ENCODE results near the gene DST.

Gene DST

DNA sequence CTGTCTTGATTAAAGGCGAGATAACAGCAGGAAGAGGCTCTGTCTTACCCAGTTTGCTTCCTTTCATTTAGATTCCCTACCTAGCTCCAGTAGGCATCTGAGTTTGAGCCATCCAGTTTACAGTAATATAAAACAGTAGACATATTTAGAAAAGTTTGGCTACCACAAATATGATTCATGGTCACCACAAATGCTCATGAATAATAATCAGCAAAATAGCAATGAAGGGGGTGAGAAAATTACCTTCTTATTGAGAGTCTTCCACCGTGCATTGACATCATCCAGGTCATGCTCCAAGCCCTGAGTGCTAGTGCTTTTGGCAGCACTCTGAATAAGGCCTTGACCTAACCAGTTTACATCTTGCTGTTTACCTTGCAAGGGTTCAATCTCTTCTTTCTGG lies 106.2 kb downstream of the DST start:
- no peak for DNase-seq (ENCODE audit: low spot score)

DNA sequence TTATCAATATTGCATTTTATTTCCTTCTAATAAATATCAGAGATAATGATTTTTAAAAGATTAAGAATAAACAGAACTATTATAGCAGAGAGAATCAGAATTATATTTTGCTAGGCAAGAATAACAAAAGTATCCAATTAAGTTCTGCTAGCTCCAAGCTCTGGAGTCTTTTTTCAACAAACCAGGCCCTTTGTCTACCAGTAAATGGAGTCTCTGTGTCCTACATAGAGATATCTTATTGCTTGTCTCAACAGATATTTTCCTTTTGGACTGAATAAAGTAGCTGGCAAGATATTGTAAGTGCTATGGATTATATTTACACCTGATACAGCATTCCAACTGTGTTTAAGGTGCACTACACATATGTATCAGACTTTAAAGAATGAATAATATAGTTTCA lies 107.1 kb downstream of the DST start:
- no peak for DNase-seq (ENCODE audit: low spot score)

DNA sequence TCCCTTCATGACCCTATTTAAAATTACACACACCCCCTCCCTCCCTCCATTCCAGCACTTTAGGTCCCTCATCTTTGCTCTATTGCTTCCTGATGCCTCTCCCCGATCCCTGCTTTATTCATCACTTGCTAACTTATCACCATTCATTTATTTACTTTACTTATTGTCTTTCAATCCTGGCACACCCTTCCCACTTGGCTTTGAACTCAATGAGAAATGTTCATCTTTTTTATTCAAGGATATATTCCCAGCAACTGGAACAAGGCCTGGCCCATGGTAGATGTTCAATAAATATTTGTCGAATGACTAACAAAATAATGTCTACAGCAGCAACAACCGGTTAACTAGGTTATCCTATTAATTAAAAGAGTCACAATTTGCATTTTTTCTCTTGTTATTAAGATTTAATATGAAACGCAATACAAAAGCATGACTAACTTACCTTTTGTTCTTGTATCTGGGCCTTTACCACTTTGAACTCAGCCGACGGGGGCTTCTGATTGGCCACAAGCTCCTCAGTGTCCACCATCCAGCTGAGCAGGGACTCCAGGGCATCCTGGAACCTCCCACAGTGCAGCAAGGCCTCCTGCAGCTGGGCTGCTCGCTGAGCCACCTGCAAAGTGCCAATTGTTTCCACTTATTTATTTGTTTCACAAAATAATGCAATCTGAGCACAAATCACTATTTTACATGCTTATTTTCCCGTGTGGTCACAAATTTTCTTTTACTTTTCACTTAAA lies 107.8 kb downstream of the DST start:
- DNase-seq (ENCODE audit: low spot score) = no peak

DNA sequence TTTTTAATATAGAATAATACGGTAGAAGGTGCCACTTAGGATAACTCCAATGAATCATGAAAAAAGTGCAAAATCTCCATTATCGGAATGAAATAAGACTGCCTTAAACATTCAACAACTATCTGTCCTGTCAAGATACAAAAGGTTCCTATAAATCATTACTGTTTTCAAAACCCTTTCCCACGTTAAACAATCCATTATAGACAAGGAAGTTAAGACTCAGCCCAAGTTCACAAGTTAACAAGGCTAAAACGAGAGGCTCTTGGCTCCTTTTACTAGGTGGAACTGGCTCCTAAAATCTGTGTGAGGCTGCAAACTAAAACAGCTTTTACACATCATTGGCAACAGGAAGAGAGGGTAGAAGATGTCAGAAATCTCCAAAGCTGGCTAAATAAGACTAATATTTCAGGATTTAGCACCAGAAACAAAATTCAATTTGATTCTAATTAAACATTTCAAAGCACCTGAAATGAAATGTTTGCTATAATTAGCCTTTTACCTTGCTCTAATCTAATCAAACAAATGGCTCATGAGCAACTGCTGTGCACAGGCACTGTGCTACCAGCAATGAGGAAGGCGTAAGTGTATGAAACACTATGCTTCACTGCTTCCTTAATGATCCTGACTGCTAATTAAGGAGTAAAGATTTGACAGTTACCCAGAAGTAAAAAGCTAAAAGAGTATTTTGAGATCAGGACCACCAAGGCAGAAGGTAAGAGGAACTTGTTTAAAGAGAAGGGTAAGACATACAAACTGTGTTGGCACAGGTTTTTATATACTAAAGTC lies 109.7 kb downstream of the DST start:
- DNase-seq (ENCODE audit: low spot score) = no peak

DNA sequence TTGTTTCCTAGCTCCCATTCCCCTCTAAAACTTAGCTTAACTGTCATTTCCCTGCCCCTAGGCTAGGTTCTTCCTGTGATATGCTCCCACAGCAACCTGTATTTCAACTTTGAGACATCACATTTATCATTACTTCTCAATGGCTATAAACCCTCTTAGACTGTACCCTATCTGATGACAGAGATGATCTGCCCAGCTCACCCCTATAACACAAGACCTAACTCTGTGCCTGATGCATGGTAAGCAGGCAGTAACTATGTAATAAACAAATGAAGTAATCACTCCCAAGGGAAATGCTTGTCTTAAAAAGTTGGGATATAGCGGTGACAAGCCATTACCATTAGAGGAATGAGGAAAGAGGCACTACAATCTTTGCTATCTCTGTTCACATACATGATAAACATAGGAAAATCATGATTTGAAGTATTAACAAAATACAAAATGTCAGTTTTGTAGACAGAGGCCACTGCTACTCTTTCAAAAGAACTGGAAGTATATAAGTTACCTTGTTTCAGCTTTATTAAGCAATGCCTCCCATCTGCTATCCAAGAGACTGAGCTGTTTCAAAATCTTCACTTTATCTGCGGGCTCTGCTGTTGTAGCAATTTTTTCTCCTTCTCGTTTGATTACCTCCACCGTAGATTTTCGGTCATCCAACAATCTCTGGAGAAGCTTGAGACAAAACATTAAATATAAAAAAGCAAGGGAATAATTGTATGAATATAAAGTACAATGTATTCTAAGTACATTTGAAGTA lies 110.7 kb downstream of the DST start:
- no peak for DNase-seq (ENCODE audit: low spot score)

DNA sequence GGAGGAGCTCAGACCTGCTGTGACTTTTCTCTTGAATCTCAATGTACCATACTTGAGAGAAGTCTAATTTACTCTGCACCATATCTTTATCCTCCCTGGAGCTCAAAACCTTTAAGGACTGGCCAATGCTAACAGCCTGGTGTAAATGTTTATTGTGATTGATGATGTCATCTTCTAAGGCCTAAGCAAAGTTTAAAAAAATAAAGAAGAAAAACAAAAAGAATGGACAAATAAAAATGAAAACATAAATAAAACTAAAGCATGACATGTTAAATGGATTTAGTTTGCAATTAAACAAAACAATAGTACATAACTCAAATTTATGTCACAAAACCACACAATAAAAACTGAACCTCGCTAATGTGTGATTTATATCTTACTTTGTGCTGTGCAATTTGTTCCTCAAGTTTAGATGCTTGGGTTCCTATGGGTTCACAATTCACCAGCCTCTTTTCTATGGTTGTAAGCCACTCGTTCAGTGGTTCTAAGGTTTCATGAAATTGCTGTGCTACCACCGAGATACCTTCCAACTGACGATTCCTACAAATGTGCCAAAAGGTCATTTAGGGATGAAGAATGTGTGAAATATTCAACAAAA lies 113.0 kb downstream of the DST start:
- no peak for DNase-seq (ENCODE audit: low spot score)

DNA sequence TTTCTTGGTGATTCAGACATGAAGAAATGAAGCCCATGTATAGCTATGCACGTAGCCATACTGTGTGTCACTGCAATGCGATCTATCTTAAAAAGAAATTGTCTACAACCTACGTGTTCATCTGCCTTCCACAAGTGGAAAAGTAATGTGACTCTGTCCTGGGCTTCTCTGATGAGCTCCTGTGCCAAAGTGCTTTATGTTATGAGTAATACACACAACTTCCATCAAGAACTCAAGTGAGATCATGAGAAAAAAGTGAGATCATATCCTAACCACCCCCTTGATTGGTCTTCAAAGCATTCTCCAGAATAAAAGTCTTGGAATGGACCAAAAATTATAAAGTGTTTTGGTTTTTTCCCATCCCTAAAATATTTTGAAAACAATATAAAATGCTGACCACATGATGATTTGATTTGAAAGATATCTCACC lies 114.3 kb downstream of the DST start:
- no peak for DNase-seq (ENCODE audit: low spot score)

DNA sequence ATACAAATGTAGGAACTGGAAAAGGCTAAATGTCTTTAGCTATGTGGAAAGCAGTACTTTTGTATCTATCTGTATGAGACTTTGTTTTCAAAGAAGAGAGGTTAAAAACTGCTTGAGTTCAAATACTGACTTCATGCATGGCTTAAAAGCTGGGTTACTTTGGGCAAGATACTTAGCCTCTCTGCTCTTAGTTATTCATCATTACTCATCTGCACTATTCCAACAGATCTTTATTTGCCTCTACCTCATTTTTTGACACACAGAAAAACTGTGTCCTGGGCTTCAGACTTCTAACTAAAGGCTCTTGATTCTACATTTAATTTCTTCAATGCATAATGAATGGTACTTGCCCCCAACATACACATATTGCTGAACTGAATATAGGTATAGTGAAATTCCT lies 114.8 kb downstream of the DST start:
- DNase-seq (ENCODE audit: low spot score) = no peak

DNA sequence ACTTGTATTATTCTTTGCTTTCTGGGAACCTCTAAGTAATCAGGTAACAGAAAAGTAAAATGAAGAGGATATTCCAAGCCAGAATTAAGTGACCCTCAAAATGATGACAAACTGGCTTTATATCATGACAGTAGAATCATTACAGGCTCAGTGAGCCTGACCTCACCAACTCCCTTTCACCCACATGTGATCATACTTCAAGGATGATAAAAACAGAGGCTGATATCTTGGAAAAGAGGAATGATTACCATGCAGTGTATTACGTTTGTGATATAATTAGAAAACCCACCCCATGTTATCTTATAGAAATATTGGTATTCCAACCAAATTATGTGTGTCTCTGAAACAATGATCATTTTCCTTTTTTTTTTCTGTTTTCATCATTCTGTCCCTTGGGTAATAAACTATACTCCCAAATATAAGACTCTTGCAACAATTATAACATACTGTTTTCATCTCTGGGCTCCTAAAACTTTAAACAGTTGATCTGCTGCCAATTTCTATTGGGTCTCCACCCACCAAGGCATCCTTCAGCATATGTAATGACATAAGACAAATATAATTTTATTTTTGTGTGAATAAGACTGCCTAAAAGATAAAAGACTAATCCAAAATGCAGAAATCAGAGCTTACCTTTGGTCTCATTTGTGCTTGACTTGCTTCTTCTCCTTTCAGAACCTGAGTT lies 115.7 kb downstream of the DST start:
- DNase-seq (ENCODE audit: low spot score) = no peak

DNA sequence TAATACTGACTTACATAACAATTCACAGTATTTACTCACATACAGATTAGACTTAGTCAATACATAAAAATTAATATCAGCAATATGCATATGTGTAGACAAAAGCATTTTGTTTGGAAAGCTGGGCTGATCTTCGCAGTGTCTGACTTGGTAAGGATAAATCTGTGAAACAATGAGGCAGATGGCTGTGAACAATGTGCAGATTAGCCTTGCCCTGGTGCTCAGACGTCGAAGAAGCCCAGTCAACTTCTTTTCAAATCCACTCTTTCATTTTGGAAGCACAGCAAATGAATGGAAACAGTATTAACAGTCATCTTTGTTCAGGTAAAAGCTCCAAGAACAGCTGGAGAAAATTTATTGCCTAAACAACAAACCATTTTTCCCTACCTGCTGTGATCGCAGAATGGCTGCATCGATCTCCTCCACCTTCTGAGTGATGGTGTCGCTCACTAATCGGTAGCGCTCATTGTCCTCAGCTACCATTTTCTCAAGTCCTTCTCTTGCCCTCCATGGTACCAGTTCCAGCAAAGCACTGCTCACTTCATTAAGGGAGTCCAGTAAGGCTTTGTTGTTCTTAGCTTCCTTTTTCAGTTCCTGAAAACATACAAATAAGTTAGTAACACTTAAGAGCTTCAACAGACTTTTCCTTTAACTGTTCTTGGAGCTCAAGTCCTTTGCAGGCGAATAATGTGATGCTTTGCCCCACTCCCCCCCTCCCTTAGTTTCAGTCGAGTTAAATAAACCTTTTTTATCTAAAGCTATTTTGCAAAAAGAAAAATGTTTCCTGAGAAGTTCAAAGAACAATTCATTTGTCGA lies 116.5 kb downstream of the DST start:
- no peak for DNase-seq (ENCODE audit: low spot score)

DNA sequence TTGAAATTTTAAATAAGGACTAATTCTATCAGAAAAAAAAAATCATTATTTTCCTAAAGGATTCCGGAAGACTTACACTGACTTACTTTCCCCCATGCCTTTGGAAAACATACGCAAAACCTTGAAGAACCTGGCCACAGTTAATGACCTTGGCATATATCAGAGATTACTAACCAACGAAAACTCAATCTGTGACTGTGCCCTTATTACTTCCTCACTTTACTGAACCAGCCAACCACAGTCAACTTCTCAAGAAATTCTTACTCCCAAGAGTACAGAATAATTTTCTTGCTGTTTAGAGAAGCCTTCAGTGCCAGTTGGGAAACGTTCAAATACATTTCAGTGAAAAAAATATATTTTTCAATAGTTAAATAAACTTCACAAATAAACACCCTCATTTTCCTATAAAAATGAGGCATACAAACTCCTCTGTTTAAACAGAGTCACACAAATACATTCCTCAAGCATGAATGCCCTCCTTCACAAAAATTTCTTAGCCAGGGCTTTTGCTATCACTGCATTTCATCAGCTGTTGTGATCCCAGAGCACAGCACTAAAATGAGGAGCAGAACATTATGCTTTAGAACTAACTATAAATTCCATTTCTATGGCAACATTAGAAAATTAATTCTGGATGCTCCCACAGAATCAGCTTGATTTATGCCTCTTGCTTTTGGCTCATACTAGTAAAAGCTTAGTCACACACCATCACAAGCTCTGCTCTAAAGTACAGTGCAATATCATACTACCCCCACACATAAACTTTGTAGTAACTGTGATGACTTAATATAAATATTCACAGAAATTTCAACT lies 117.6 kb downstream of the DST start:
- no peak for DNase-seq (ENCODE audit: low spot score)

DNA sequence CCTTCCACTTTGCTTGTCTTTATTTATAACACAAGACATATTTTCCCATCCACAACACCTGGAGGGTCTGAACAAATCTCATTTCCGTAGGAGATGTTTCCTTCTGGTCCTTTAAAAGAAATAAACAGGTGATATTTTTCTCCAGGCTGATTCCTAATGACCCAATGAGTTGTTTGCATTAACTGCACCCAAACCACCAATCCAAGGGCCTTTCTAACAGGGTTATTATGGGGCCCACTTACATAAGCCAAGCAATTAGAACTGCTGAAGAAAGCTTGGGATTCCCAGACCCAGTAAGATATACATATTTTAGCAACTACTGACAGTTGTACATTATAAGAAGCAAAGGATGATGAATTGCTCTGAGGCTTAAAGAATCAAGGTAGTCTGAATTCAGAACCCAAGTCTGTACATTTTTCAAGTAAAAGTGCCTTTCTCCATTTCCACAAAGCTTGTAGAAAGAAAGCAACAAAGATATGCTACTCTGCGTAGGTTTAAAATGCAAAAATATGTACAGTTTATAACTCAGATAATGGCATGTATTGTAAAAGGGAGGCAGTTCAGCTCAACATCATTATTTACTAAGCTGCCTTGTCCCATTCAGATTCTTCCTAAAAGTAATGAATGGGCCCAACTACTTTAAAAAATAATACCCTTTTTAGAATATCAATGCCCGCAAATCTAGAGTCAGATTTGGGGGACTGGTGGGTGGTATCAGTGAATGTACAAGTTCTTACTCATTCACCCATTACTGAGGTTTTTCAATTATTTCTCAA lies 120.0 kb downstream of the DST start:
- DNase-seq (ENCODE audit: low spot score) = no peak

DNA sequence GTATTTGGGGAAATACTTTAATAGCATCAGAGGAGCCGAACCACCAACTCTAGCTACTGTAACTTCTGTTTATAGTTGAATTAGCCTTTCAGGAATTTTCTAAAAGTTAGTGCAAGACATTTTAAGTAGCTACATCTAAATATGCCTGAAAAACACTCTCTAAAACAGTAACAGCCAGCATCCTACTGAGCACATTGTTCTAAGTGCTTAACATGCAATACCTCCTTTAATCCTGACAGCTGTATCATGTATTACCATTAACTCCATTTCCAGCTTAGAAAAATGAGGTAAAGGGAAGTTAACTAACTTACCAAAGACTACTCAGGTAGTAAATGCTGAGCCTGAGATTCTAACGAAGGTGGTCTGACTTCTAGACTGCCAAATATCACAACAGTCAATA lies 120.7 kb downstream of the DST start:
- DNase-seq (ENCODE audit: low spot score) = no peak

DNA sequence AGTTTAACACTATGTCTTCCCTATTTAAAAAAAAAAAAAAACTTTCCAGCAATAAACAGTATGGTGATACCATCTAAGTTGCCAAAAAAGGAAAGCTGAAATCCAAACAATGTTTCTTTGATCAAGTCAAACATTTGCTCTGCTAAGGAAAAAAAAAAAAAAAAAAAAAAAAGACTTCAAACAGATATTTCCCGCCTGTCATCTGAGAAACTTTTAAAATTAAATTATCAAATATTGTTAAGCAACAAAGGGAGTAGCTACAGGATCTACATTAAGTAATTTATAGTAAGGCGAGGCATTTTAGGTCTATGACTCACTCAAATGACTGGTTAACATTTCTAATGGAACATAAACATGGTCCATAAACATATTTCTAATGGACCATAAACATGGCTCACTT lies 121.2 kb downstream of the DST start:
- DNase-seq (ENCODE audit: low spot score) = no peak

DNA sequence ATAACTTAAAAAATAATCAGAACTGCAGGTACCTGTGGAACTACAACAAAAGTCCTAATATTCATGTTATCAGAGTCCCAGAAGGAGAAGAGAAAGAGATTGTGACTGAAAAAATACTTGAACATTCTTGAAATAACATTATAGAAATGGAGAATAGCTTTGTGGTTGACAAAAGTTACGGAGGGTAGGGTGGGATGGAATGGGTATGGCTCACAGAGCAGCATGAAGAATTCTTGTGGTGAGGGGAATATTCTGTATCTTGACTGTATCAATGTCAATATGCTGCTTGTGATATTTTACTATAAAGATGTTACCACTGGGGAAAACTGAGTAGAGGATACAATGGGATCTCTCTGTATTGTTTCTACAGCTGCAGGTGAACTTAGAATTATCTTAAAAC lies 122.5 kb downstream of the DST start:
- no peak for DNase-seq (ENCODE audit: low spot score)

DNA sequence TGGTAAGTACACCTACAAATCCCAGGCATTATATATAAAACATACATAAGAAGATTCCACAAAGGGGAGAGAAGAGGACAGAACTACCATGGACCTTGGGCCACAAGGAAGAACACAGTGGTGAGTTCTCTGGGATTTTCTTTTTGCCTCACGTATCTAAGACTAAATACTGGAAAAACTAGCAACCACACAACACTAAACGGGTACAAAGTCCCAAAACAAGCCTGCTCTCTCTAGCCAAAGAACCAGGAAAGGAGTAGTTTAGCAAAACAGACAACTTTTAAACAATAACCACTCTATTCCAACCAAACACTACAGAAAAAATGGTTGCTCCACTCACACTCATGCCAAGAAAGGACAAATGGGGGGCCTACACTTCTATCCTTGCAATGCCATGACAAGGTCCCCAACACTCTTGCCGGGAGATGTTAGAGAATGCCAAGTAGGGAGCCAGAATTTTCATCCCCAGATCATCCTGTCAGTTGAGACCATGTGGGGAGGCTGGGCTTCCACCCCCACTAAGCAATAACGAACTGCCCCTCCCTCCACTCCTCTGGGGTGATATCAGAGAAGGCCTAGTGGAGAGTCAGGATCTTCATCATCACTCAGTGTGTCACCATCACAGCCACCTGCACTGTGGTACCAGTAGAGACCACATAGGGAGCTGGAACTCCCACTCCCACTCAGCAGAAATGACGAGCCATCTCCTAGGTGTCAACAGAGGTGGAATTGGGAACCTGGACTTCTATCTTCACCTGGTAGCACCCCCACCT lies 123.5 kb downstream of the DST start:
- DNase-seq (ENCODE audit: low spot score) = no peak

DNA sequence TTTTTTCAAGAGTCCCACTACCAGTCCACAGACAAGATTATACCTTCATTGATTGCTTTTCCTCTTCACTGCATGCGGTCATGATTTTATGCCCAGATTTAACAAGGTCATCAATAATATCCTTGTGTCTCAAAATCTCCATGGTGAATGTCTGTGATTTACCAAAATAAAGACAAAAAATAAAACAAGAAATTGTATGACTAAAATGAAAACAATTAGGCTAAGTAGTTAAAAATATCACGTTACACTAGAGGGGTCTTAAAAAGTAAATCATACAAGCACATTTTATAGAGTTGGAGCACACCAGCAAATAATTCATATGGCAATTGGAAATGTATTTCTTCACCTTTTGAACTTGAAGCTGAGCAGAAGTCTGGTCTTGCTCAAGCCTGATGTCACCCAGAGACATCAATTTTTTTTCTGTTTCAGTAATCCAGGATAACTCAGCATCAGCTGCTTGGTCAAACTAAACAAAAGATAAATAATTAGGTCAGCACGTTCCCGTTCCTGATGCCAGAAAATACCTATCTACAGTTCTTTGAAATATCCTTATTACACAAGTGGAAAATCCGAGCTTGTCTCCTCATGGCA lies 125.4 kb downstream of the DST start:
- DNase-seq (ENCODE audit: low spot score) = no peak

DNA sequence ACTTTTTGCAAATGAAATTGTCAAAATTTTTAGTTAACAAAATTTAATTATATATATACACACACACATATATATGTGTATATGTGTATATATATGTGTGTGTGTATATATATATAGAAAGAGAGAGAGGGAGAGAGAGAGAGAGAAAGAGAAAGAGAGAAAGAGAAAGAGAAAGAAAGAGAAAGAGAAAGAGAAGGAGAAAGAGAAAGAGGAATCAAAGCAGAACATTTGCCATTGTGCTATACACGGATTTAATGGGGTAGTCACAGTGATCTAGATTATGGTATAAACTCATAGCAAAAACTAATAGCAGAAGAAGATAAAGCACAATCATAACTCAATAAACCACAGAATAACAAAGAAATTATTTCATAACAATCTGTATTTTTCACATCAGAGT lies 126.7 kb downstream of the DST start:
- DNase-seq (ENCODE audit: low spot score) = no peak

All from germinal center (tissue), 1 donor.